HG03139 (cell line): ENCODE data around the gene GAA.
"Not testable (repeated sequence)": the region's sequence is repeated elsewhere in the genome, so short reads cannot be mapped to it uniquely, and the experiment has no call there.

ENCODE experiments used
- ATAC-seq: cut with Tn5 transposase; IDR thresholded peaks from one replicate; pipeline ENCODE4 v1.9.1; 2021; ENCODE audit not compliant: unreplicated experiment

The GAA gene

DNA sequence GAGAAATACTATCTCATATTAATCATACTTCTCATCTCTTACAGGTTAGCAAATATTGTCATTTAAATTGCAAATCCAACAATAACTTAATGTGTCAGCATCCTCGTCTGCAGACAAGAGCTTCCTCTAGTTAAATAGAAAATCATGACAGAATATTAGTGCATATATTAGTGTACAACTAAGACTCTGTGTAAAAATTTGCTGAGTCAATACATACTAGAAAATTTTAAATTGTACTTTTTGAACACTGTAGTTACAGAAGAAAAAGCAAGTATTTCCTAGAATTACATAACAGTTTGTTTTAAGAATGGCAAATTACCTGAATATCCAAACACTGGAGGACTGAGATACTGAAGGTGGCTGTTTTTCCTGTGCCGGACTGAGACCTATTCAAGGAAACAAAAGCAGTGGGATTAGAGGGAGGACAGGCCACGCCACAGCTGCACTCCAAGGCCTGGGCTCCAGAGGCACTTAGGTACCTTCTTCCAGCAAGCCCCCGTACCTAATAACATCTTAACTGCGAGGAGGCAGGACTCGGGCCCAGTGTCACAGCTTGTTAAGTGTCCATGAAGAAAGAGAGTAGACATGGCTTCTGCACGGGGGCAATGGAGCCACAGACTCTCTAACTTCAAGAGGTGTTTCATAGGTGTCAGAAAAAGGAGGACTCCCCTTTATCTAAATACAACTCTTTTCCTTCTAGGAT lies 40.2 kb downstream of the GAA start:
- ATAC-seq, result no peak

DNA sequence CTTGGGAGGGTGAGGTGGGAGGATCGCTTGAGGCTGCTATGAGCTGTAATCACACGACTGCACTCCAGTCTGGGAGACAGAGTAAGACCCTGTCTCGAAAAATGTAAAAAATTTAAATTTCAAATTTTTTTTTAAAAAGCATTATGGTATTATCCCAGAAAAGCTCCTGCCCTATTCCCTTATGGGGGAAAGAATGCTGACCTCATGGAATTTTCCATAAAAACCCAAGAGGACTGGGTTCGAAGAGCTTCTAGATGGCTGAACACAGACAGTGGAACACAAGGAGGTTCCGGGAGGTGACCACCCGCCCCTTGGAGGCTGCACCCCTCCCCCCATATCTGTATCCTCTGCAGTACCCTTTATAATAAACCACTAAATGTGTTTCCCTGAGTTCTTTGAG lies 41.5 kb downstream of the GAA start:
- ATAC-seq, result no peak

DNA sequence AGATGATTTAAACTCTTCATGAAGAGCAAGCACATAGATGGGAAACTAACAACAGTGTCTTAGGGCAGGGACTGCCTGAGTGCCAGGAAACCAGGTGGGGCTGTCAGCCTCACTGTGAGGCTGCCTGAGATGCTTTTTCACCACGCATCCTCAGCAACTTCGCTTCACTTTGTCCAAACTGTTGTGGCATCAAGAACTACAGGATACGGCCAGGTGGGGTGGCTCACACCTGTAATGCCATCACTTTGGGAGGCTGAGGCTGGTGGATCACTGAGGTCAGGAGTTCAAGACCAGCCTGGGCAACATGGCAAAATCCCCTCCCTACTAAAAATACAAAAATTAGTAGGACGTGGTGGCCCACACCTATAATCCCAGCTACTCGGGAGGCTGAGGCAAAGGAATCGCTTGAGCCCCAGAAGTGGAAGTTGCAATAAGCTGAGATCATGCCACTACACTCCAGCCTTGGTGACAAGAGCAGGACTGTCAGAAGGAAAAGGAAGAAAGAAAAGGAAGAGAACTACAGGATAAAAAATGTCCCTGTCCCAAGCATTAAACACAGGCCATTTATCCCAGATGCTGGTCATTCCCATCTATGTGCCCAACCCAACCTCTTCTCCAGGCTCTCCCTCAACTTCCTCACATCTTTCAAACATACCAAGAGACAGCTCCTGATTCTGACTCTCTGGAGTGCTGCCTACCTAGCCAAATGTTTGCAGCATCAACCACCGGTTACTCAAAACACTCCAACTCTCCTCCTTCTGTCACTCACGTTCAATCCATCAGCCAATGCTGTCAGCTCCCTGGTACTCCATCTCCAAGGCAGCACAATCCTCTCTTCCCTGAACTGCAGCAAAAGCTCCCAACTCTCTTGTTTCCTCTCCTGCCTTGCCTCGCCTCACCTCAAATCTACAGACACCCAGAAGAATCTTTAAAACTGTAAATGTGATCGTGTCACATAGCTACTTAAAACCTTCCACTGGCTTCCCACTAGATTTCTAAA lies 44.0 kb downstream of the GAA start:
- no peak for ATAC-seq

DNA sequence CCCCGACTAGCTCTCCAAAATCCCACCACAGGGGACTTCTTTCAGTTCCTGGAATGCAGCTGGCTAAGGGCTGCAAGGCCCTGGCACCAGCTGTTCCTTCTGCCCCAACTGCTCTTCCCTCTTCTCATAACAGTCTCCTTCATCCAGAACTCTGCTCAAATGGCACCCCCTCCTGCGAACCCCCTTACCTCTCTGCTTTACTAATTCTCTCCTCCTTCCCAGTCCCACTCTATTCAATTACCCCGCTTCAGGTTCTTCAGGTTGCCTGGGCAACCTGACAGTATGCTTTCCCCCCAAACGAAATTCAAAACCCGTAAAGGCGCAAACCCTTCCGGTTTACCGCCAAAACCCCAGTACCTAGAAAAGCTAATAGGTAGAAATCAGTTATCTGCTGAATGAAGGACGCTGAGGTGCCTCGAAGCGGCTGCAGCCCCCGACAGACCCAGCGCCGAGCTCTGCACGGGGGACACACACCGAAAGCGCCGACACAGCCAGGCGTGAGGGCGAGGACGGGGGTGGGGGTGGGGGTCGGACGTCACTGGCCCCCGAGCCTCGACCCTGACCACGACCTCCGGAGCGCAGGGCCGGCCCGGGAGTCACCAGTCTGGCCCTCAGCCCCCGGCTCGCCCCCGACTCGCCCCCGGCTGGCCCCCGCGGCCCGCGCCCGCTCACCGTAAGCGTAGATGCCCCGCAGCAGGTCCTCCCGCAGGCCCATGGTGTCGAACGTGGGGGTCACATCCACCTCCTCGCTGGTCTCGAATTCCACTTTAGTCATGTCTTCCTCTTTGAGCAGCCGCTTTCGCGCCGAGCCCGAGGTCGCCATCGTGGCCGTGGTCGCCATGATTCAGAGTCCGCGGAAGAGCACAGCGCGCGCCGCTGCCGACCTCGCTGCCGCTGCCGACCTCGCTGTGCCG lies 45.0 kb downstream of the GAA start:
- ATAC-seq, result peak; percentile 22

DNA sequence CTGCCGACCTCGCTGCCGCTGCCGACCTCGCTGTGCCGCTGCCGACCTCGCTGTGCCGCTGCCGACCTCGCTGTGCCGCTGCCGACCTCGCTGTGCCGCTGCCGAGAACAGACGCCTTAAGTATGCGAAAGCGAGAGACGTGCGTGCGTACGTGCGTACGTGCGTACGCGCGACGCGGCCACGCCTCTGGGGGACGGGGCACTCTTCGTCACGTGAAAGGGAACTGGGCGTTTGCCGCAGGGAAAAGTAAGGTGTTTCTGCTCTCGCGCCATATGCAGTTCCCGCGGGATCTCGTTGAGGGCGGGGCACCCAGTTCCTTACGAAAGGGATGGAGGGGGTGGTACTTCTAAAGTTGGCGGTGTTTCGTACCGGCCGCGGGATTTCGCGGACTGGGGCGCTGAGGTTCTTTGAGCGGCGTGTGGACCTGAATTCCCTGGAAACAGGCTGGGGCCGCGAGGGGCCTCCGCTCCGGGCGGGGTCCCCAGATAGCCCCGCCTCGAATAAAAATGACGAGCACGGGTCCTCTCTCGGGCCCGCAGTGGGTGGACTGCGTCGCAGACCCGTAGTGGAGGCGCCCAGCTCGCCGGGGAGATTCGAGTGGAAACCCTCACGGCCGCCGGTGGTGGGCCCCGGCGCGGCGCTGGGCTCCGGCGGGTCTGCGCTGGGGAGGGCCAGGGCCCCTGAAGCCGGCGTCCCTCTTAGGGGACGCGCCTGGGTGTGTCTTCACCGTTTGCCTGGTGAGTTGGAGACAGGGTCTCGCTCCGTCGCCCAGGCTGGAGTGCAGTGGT lies 45.8 kb downstream of the GAA start, which contains the start of gene EIF4A3:
EIF4A3 (minus strand) TSS at position 94 of the 788 bp plus-strand sequence. CDS start 167 bp downstream, outside the sequence.
- peak; percentile 72 for ATAC-seq

DNA sequence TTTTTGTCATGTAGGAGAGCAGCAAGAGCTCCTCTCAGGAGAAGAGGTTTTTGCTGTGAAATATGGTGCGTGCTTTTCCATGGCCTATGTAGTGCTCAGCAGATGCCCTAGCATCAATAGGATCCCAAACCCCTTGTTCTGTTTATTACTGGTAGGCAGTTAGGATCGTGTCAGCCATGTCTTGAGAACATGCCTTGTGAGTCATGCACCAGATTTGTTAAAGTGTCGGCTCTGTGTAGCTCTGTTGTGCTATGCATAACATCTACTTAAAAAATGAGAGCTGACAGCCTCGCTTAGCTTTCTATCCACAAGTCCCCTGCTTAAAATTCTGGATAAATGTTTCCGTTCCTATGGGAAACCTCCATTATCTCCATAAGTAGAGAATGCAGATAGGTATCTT lies 50.0 kb downstream of the GAA start:
- ATAC-seq, result no peak

DNA sequence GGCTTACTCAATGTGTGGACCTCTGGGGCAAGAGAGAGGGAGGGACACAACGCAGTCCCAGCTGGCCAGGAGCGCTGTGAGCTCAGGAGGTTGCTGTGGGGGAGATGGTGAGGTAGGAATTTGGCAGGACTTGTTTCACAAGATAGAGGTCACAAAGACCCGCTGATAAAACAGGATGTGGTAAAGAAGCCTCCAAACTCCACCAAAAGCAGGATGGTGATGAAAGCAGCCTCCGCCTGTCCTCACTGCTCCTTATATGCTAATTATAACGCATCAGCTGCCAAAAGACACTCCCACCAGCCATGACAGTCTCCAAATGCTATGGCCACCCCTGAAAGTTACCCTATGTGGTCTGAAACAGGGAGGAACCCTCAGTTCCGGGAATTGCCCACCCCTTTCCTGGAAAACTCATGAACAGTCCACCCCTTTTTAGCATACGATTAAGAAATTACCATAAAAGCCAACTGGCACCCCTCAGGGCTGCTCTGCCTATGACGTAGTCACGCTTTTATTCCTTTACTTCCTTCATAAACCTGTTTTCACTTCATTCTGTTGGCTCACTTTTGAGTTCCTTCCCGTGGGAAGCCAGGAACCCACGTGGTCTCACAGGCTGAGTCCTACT lies 50.8 kb downstream of the GAA start:
- ATAC-seq, result no peak

DNA sequence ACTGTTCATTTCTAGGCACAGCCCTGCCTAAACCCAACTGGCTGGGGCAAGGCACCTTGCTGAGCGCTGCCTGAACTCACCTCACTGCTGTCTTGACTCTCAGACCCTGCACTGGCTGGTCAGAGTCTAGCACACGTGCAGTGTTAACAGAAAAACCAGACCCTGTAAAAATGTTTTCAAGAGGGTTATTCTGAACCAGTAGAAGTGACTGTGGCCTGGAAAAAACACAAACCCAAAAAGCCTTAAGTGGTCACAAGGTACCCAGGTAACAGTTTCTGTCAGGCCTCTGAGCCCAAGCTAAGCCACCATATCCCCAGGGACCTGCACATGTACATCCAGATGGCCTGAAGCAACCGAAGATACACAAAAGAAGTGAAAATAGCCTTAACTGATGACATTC lies 51.6 kb downstream of the GAA start:
- ATAC-seq, result peak; percentile 65

DNA sequence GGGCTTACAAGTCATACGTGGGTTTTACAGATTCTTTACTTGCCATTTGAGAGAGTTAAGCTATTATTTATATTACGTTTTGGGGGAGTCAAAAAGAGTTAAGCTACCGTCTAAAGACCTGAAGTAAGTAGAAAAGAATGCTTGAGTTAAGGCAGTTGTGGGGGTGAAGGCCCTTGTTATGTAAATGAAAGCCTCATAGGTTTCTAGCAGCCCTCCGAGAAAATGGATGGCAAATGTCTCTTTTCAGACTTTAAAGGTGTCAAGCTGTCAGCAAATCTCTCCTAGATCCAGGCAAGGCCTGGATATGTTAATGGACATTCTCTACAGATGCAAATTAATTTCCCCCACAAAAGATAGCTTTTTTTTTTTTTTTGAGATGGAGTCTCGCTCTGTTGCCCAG lies 52.8 kb downstream of the GAA start:
- no peak for ATAC-seq

DNA sequence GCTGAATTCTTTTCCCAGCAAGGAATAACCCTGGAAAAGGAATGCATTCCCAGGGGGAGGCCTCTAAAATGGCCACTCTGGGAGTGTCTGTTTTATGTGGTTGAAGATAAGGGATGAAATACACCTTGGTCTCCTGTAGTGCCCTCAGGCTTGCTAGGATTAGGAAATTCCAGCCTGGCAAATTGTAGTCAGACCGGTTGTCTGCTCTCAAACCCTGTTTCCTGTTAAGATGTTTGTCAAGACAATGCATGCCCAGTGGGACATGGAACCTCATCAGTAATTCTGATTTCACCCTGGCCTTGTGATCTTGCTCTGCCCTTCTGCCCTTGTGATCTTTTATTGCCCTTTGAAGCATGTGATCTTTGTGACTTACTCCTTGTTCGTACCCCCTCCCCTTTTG lies 54.2 kb downstream of the GAA start:
- not testable (repeated sequence) for ATAC-seq

DNA sequence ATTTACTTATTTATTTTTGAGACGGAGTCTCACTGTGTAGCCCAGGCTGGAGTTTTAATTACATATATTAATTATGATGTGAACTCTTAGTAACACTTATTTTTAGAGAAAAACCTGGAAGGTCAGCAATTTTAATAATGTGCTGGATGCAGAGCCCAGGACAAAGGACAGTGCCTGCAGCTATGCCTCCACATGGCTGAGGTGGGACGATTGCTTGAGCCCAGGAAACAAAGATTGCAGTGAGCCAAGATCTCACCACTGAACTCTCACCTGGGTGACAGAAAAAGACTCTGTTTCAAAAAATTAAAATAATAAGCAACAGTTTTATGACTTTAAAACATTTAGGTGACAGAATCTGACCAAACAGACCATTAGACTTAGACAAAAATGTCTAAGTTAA lies 57.5 kb downstream of the GAA start:
- no peak for ATAC-seq

DNA sequence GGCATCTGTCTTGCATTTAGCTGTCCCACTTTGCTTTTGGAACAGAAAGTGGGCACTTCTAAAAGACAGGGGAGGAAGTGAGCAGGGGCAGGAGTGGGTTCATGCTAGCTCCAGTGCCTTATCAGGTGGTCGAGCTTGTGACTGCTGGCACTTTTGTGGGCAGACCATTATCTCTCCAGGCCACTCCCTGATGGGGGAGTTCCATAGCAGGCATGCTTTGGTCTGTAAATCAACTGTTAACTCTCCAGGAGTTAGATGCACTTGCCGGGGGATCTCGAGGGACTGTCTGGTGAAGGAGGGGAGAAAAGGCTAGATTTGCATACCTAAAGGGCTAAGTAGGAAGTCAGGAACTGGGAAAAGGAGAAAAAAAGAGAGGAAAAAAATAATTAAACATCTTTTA lies 59.2 kb downstream of the GAA start:
- no peak for ATAC-seq

DNA sequence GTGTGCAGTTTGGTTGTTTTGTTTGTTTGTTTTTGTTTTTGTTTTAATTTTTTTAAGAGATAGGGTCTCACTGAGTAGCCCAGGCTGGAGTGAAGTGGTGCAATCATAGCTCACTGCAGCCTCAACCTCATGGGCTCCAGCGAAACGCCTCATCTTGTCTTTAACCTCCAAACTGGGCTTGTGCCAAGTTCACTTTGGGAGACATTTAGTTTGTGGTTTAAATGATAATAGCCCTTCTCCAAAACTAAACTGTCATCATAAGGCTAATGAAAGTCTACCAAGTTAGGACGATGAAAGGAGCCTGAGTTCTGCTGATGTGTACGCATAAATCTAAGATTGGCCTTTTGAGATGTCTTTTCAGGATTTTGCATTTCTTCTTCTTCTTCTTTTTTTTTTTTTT lies 62.0 kb downstream of the GAA start:
- no peak for ATAC-seq

DNA sequence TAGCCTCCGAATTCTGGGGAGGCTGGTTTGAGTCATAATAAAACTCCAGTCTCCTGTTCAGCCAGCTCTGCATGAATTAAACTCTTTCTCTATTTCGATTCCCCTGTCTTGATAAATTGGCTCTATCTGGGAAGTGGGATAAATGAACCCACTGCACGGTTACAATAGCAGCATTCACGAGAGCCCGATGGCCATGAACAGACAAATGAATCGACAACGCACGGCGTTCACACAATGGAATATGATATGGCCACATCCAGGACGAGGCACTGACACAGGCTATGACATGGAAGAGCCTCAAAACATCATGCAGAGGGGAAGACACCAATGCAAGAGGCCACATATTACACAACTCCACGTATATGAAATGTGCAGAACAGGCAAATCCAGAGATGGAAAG lies 62.8 kb downstream of the GAA start:
- no peak for ATAC-seq

DNA sequence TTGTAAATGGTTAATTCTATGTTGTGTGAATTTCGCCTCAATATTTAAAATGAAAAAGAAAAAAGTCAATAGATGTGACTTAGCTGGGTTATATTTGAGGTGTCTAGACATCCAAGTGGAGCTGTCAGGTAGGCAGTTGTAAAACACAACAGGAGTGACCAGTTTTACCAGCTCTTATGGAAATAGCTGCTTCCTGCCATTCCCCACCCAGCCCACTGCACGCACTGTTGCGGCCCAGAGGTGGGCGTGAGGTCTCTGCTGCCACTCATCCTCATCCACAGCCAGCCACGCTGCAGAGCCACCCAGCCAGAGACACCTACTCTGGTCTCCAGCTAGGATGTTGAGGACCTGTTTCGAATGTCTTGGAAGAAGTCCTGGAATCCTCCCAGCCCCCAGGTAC lies 65.1 kb downstream of the GAA start:
- no peak for ATAC-seq

DNA sequence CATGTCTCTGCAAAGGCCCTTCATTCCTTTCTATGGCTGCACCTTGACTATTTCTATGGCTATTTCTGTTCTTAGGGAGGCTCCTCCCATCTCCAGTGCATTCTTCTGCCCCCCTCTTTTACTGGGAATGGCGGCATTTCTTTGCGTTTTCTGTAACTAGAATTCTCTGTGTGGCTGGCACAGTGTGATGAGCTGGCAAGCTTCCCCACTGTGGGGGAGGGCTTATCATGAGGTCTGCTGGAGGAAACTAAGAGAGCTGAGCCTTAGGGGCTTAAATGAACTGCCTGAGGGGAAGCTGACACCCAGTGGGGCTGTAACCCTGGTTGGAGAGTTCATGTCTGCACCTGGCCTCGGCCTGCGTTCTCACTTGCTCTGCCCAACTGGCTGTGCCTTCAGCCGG lies 67.0 kb downstream of the GAA start:
- no peak for ATAC-seq

DNA sequence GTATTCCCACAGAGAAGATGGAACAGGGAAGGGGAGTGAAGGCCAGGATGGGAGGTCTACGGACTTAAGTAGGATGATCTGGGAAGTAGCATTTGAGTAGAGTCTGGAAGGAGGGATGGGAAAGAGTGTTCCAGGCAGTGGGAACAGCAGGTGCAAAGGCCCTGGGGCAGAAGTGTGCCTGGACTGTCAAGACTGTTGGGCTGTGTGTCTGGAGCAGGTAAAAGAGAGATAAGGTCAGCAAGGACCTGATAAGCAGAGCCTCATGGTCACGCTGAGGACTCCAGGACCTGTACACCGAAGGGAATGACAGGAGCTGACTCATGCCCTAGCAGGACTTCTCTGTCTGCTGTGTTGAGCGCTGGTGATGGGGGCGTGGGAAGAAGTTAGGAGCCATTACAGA lies 67.7 kb downstream of the GAA start:
- no peak for ATAC-seq
